ENCODE measurements around the gene COX19.
A peak's percentile ranks its signal among the peaks of the same experiment; 100 is the strongest.

The COX19 gene

GRCh38 chr7:969403-969802, 5.9 kb downstream of the COX19 start:
- no peaks in the 10 kb centered on the region for H3K27me3 ChIP-seq
- H3K9me3 ChIP-seq = no peaks in the 10 kb centered on the region
- TF ChIP-seq, protein P1, sequence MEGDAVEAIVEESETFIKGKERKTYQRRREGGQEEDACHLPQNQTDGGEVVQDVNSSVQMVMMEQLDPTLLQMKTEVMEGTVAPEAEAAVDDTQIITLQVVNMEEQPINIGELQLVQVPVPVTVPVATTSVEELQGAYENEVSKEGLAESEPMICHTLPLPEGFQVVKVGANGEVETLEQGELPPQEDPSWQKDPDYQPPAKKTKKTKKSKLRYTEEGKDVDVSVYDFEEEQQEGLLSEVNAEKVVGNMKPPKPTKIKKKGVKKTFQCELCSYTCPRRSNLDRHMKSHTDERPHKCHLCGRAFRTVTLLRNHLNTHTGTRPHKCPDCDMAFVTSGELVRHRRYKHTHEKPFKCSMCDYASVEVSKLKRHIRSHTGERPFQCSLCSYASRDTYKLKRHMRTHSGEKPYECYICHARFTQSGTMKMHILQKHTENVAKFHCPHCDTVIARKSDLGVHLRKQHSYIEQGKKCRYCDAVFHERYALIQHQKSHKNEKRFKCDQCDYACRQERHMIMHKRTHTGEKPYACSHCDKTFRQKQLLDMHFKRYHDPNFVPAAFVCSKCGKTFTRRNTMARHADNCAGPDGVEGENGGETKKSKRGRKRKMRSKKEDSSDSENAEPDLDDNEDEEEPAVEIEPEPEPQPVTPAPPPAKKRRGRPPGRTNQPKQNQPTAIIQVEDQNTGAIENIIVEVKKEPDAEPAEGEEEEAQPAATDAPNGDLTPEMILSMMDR (IDR thresholded peaks at IDR 0.05) = no peak
- peaks cover 57% of the 10 kb centered on the region for H3K36me3 ChIP-seq
- H3K4me3 ChIP-seq (ENCODE audit: low read depth in 1 of 2, low read length in 1 of 2) = no peak overlapping the region
- H3K4me1 ChIP-seq (ENCODE audit: control insufficient read depth in 1 of 2, insufficient read depth in 1 of 2, low read depth in 1 of 2, low read length in 1 of 2) = peaks cover 43 to 45% of the 10 kb centered on the region in 2 experiments
- H3K27ac ChIP-seq = peak overlapping the region; percentile 63

DNA sequence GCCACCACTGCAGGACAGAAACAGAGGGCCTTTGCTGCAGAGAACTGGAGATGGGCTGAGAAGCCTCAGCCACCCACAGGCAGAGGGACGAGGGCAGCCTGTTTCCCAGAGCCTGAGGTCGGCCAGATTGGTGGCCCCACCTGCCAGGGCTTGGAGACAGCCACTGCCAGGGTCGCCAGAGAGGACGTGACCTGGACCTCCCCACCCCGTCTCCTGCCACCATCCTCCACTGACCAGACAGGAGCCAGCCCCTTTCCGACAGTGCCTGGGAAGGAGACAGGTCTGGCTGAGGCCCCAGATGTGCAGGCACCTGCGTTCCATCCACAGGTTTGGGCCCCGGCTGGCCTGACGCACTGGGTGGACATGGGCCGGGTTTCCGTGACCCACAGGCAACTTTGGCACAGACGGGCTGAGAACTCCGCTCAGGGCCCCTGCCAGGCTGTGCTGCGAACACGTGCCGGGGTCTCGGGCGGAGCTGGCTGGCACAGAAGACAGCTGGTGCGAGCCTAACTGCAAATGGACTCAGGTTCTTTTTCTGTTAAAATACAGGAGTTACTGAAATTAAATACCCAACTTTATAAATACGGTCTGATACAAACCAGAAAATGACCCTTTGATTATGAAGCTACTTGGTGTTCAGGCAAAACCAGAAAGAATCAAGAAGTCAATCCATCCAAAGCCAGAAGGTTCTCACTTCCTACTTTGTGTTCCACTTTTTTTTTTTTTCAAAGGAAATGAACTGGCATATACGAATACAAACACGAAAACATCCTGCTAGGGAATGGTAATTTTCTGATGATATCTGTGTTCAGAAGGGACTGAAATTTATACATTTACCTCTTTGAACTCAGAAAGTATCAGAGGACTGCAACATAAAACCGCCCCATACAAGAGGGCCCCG, 6.9 kb downstream of the COX19 start:
- Histone ChIP-seq H3K27me3 (peaks cover 5% of the 10 kb centered on the region), H3K27ac (peak overlapping the region; percentile 63), H3K4me3 (ENCODE audit: low read depth in 1 of 2, low read length in 1 of 2) (no peak overlapping the region), H3K36me3 (peaks cover 55% of the 10 kb centered on the region), H3K9me3 (no peaks in the 10 kb centered on the region), H3K4me1 (ENCODE audit: control insufficient read depth in 1 of 2, insufficient read depth in 1 of 2, low read depth in 1 of 2, low read length in 1 of 2) (peaks cover 43 to 45% of the 10 kb centered on the region in 2 experiments)
- TF ChIP-seq, protein P1 (IDR thresholded peaks at IDR 0.05) = no peak

GRCh38 chr7:967361-968082, 7.8 kb downstream of the COX19 start:
- no peak overlapping the region for H3K27ac ChIP-seq
- no peaks in the 10 kb centered on the region for H3K9me3 ChIP-seq
- H3K36me3 ChIP-seq = peaks cover 46% of the 10 kb centered on the region
- H3K27me3 ChIP-seq = peaks cover 15% of the 10 kb centered on the region
- H3K4me3 ChIP-seq (ENCODE audit: low read depth in 1 of 2, low read length in 1 of 2) = no peak overlapping the region
- peaks cover 45 to 48% of the 10 kb centered on the region in 2 experiments for H3K4me1 ChIP-seq (ENCODE audit: control insufficient read depth in 1 of 2, insufficient read depth in 1 of 2, low read depth in 1 of 2, low read length in 1 of 2)
- TF ChIP-seq, protein P1 (IDR thresholded peaks at IDR 0.05) = no peak

GRCh38 chr7:966291-967069, 8.9 kb downstream of the COX19 start:
- H3K4me3 ChIP-seq (ENCODE audit: low read depth in 1 of 2, low read length in 1 of 2) = no peak overlapping the region
- peaks cover 38% of the 10 kb centered on the region for H3K36me3 ChIP-seq

More at GRCh38 chr7:966291-967069, 8.9 kb downstream of the COX19 start:
- peak overlapping the region; percentile 71 for H3K27ac ChIP-seq
- no peaks in the 10 kb centered on the region for H3K9me3 ChIP-seq
- H3K4me1 ChIP-seq (ENCODE audit: control insufficient read depth in 1 of 2, insufficient read depth in 1 of 2, low read depth in 1 of 2, low read length in 1 of 2) = peaks cover 47 to 48% of the 10 kb centered on the region in 2 experiments
- TF ChIP-seq, protein P1 (IDR thresholded peaks at IDR 0.05) = no peak
- peaks cover 17% of the 10 kb centered on the region for H3K27me3 ChIP-seq
